HUES64 (cell line): ENCODE results near the gene DLG1. TPM values are rescaled to one million over a fixed set of nuclear protein-coding genes. Genes with fewer than 3 reads are reported as not detected.

ENCODE experiments used
- H3K27ac ChIP-seq: 2 replicates; pipeline ENCODE4 v1.7.0; 2013; ENCODE audit warnings: low read depth, low read length, inconsistent platforms
- H3K27me3 ChIP-seq: 2 replicates; pipeline ENCODE4 v1.6.1; 2013; ENCODE audit warnings: mild to moderate bottlenecking, low read length; ENCODE audit not compliant: insufficient read depth
- H3K36me3 ChIP-seq: 2 replicates; pipeline ENCODE4 v1.6.1; 2013; ENCODE audit warnings: mild to moderate bottlenecking, low read length; ENCODE audit not compliant: insufficient read depth
- H3K4me1 ChIP-seq: 2 replicates; pipeline ENCODE4 v1.6.1; 2013; ENCODE audit warnings: mild to moderate bottlenecking, low read length, moderate library complexity; ENCODE audit not compliant: insufficient read depth
- H3K4me3 ChIP-seq: 2 replicates; pipeline ENCODE4 v1.5.1; 2013; ENCODE audit warnings: mild to moderate bottlenecking, low read length, moderate library complexity
- H3K9ac ChIP-seq: 2 replicates; pipeline ENCODE4 v1.6.1; 2013; ENCODE audit warnings: mild to moderate bottlenecking, low read depth, low read length
- H3K9me3 ChIP-seq: 2 replicates; pipeline ENCODE4 v1.6.1; 2013; ENCODE audit warnings: low read depth, low read length; ENCODE audit not compliant: insufficient read depth
- WGBS: fragments of 150-250, 120-280 bp; methylation state at CpG from one replicate; pipeline ENCODE4 v1.1.7; 2013; ENCODE audit warnings: missing lambda C conversion rate; 5-methylcytosine and 5-hydroxymethylcytosine counted together
- polyA plus RNA-seq, 2 experiments: library from polyadenylated mRNA; stranded (reverse); fragments of 50-300 nt; gene quantifications; one replicate each; pipeline ENCODE4 v1.2.3, GENCODE V29; 2013

Gene DLG1
- polyA plus RNA-seq (2013, experiment 1 of 2), result 53.9 TPM
- 59.1 TPM for polyA plus RNA-seq (2013, experiment 2 of 2)

DNA sequence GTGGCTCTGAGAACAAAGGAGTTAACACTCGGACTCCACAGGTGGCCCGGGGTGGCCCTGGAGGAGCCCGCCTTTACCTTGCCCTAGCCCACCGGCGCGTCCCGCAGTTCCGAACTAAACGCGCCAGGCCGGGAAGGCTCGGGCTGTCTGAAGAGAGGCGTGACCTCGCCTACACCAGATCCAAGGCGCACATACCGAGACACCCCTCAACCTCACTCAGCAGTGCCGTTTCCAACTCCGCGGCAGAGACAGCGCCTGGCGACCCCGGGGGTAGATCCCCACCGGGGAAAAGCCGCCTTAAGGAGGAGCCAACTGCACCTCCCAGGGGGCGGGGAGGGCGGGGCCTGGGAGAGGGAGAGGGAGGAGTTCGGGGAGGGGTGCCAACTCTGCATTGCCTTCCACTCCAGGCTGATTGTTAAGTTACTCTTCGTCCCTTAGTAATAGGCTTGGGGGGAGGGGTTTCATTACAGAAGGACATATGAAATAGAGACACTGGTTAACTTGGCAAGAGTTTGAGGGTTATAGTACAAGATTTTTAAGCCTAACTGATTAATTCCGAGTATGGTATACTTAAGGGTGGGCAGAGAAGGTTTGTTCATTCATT is at the start of gene DLG1:
DLG1 (minus strand) TSS at position 272 of the 604 bp plus-strand sequence. CDS start 1,408 bp downstream, outside the sequence.
- Histone ChIP-seq H3K27ac (peak within 1 kb of the TSS; percentile 94), H3K36me3 (peaks cover 27% of the 10 kb centered on the region), H3K27me3 (peaks cover 4% of the 10 kb centered on the region; the same call in 1 of the 2 replicates), H3K4me3 (peak within 1 kb of the TSS; percentile 94), H3K4me1 (peaks cover 20% of the 10 kb centered on the region), H3K9me3 (no peaks in the 10 kb centered on the region), H3K9ac (peak within 1 kb of the TSS; percentile 92)
- 0% methylated on average over 29 of the region's 29 CpGs for WGBS

GRCh38 chr3:197348014-197348413 is 49.6 kb upstream of the DLG1 start:
- Histone ChIP-seq H3K9ac (no peak overlapping the region), H3K4me3 (no peak overlapping the region), H3K27ac (no peak overlapping the region), H3K4me1 (peaks cover 5% of the 10 kb centered on the region; the same call in 1 of the 2 replicates), H3K27me3 (no peaks in the 10 kb centered on the region), H3K36me3 (no peaks in the 10 kb centered on the region), H3K9me3 (no peaks in the 10 kb centered on the region)
- 94% methylated on average over 6 of the region's 6 CpGs for WGBS

GRCh38 chr3:197345390-197345789 is 47.0 kb upstream of the DLG1 start:
- Histone ChIP-seq H3K9ac (no peak overlapping the region), H3K4me3 (no peak overlapping the region), H3K27me3 (no peaks in the 10 kb centered on the region), H3K9me3 (no peaks in the 10 kb centered on the region), H3K36me3 (no peaks in the 10 kb centered on the region), H3K4me1 (peaks cover 5% of the 10 kb centered on the region; the same call in 1 of the 2 replicates), H3K27ac (no peak overlapping the region)
- 95% methylated on average over 4 of the region's 4 CpGs for WGBS

DNA sequence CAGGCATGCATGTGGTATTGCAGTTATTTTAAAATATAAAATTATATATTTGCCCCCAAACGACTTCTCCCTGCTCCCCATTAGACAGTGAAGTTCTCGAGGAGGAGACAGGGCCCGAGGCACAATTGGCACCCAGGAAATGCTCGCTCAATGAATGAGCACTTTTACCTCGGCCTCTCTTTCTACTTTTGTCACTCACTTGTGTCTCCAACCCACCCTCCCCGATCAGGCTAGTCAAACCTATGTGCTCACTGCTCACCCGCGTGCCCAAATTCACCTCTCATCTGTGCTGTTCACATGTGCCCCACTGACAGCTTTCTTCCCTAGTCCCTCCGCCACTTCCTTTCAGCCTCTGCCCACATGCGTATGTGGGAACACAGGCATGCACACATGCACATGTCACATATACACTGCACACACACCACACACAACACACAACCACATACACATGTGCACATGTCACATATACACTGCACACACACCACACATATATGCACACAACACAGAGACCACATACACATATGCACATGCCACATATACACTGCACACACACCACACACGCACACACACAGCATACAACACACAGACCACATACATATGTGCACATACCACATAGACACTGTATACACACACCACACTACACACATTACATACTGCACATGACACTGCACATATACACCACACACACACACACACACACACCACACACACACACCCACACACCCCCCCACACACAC is 46.3 kb upstream of the DLG1 start:
- H3K27ac ChIP-seq, result no peak overlapping the region
- H3K9me3 ChIP-seq, result no peaks in the 10 kb centered on the region
- peaks cover 4% of the 10 kb centered on the region; the same call in 1 of the 2 replicates for H3K4me1 ChIP-seq
- H3K36me3 ChIP-seq, result no peaks in the 10 kb centered on the region
- H3K27me3 ChIP-seq, result no peaks in the 10 kb centered on the region
- WGBS, result 92% methylated on average over 11 of the region's 11 CpGs
- no peak overlapping the region for H3K9ac ChIP-seq
- H3K4me3 ChIP-seq, result no peak overlapping the region

GRCh38 chr3:197343656-197344408 is 45.4 kb upstream of the DLG1 start:
- Histone ChIP-seq H3K9ac (no peak overlapping the region), H3K36me3 (no peaks in the 10 kb centered on the region), H3K4me1 (no peaks in the 10 kb centered on the region), H3K9me3 (no peaks in the 10 kb centered on the region), H3K27me3 (no peaks in the 10 kb centered on the region), H3K4me3 (no peak overlapping the region), H3K27ac (no peak overlapping the region)
- WGBS, result 90% methylated on average over 10 of the region's 10 CpGs

- H3K4me3 ChIP-seq, result no peak overlapping the region
- no peaks in the 10 kb centered on the region for H3K4me1 ChIP-seq
- H3K9me3 ChIP-seq, result no peaks in the 10 kb centered on the region
- WGBS, result 95% methylated on average over 6 of the region's 6 CpGs
- H3K27ac ChIP-seq, result no peak overlapping the region
- no peaks in the 10 kb centered on the region for H3K27me3 ChIP-seq
- H3K9ac ChIP-seq, result no peak overlapping the region
- no peaks in the 10 kb centered on the region for H3K36me3 ChIP-seq
These were observed 44.7 kb upstream of the DLG1 start for GRCh38 chr3:197343111-197343510.

- H3K36me3 ChIP-seq, result no peaks in the 10 kb centered on the region
- H3K4me1 ChIP-seq, result no peaks in the 10 kb centered on the region
- H3K9me3 ChIP-seq, result no peaks in the 10 kb centered on the region
- H3K9ac ChIP-seq, result no peak overlapping the region
- no peak overlapping the region for H3K27ac ChIP-seq
- H3K27me3 ChIP-seq, result no peaks in the 10 kb centered on the region
- H3K4me3 ChIP-seq, result no peak overlapping the region
These were observed 42.1 kb upstream of the DLG1 start for GRCh38 chr3:197340521-197340871.

- WGBS, result 66% methylated on average over 12 of the region's 12 CpGs
- H3K4me3 ChIP-seq, result no peak overlapping the region
These were observed 41.6 kb upstream of the DLG1 start for GRCh38 chr3:197339841-197340520.

DNA sequence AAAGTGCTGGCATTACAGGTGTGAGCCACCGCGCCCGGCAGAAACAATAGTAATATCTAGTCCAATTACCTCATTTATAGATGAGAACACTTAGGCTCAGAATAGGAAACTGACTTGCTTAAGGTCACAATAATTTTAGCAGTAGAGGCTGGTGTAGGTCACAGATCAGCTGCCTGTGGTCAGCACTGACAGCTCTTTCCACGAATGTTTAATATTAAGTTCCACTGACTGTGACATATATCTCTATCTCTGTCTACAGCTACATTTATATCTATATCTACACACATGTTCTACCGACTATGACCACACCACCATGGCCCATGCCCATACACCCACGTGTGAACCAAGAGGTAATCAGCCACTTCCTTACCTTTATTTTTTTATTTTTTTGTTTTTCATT is 40.2 kb upstream of the DLG1 start:
- H3K27ac ChIP-seq, result no peak overlapping the region
- 84% methylated on average over 6 of the region's 6 CpGs for WGBS
- no peaks in the 10 kb centered on the region for H3K27me3 ChIP-seq

More at GRCh38 chr3:197339841-197340520, 41.6 kb upstream of the DLG1 start:
- Histone ChIP-seq H3K9ac (no peak overlapping the region), H3K4me1 (no peaks in the 10 kb centered on the region), H3K27ac (no peak overlapping the region), H3K36me3 (no peaks in the 10 kb centered on the region), H3K27me3 (no peaks in the 10 kb centered on the region), H3K9me3 (no peaks in the 10 kb centered on the region)

GRCh38 chr3:197337656-197338055 is 39.2 kb upstream of the DLG1 start:
- Histone ChIP-seq H3K9me3 (no peaks in the 10 kb centered on the region), H3K27ac (no peak overlapping the region), H3K4me1 (peaks cover 15% of the 10 kb centered on the region), H3K27me3 (no peaks in the 10 kb centered on the region), H3K9ac (no peak overlapping the region), H3K36me3 (no peaks in the 10 kb centered on the region), H3K4me3 (no peak overlapping the region)
- 91% methylated on average over 4 of the region's 4 CpGs for WGBS

More for the DNA sequence above, 40.2 kb upstream of the DLG1 start:
- Histone ChIP-seq H3K4me3 (no peak overlapping the region), H3K9ac (no peak overlapping the region), H3K9me3 (no peaks in the 10 kb centered on the region), H3K36me3 (no peaks in the 10 kb centered on the region), H3K4me1 (peaks cover 8% of the 10 kb centered on the region)

DNA sequence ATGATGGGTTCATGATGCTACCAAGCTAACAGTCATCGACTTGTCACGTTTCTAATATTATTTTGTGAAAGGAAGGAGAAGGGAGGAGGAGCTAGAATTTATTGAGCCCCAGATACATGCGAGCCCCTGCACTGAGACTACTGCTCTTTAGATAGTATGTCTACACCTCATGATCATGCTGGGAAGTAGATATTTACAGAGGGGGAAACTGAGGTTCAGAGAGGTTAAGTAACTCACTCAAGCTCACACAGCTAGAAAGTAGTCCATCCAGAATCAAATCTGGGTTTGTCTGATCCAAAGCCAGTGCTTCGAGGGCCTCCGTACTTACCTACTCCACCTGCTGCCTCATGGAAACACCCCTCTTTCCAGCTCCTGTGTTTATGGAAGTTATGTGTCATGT is 38.8 kb upstream of the DLG1 start:
- Histone ChIP-seq H3K27ac (no peak overlapping the region), H3K9ac (no peak overlapping the region), H3K4me1 (peaks cover 15% of the 10 kb centered on the region), H3K36me3 (no peaks in the 10 kb centered on the region), H3K9me3 (no peaks in the 10 kb centered on the region), H3K27me3 (no peaks in the 10 kb centered on the region), H3K4me3 (no peak overlapping the region)
- WGBS, result 93% methylated on average over 5 of the region's 5 CpGs
